Measurements from ENCODE around the gene KPNA6. TPM values are rescaled to one million over a fixed set of nuclear protein-coding genes. Genes with fewer than 3 reads are reported as not detected.
"Not testable (repeated sequence)": the region's sequence is repeated elsewhere in the genome, so short reads cannot be mapped to it uniquely, and the experiment has no call there.

KPNA6 gene
- total RNA-seq, 1 donor from 2014 or later: 65.2 TPM

- peak; percentile 27 for DNase-seq (ENCODE audit: low spot score)
Measured at GRCh38 chr1:32142446-32143301, 34.8 kb downstream of the KPNA6 start.

GRCh38 chr1:32143302-32143695, 35.4 kb downstream of the KPNA6 start:
- not testable (repeated sequence) for DNase-seq (ENCODE audit: low spot score)

- DNase-seq (ENCODE audit: low spot score): no peak
Measured at GRCh38 chr1:32144033-32144432, 36.2 kb downstream of the KPNA6 start.

- not testable (repeated sequence) for DNase-seq (ENCODE audit: low spot score)
Measured at GRCh38 chr1:32147799-32148198, 39.9 kb downstream of the KPNA6 start.

- no peak for DNase-seq (ENCODE audit: low spot score)
Measured at GRCh38 chr1:32150847-32151246, 43.0 kb downstream of the KPNA6 start.

- no peak for DNase-seq (ENCODE audit: low spot score)
Measured at GRCh38 chr1:32151319-32151787, 43.5 kb downstream of the KPNA6 start.

- DNase-seq (ENCODE audit: low spot score): no peak
Measured at GRCh38 chr1:32159189-32159588, 51.3 kb downstream of the KPNA6 start.

GRCh38 chr1:32163405-32163804, 55.5 kb downstream of the KPNA6 start:
- no peak for DNase-seq (ENCODE audit: low spot score)

- DNase-seq (ENCODE audit: low spot score): not testable (repeated sequence)
Measured at GRCh38 chr1:32165633-32166032, 57.8 kb downstream of the KPNA6 start.

GRCh38 chr1:32170991-32171390, 63.1 kb downstream of the KPNA6 start:
- DNase-seq (ENCODE audit: low spot score): no peak

- no peak for DNase-seq (ENCODE audit: low spot score)
Measured at GRCh38 chr1:32172621-32173245, 64.9 kb downstream of the KPNA6 start.

- no peak for DNase-seq (ENCODE audit: low spot score)
Measured at GRCh38 chr1:32178380-32179192, 70.7 kb downstream of the KPNA6 start.

GRCh38 chr1:32179193-32179442, 71.3 kb downstream of the KPNA6 start:
- no peak for DNase-seq (ENCODE audit: low spot score)

GRCh38 chr1:32179443-32180185, 71.8 kb downstream of the KPNA6 start, which contains the start of gene TXLNA:
TSS of gene TXLNA (plus strand) at chr1:32179675. CDS start at chr1:32180346, 671 bp downstream.
- DNase-seq (ENCODE audit: low spot score): peak; percentile 92

- no peak for DNase-seq (ENCODE audit: low spot score)
Measured at GRCh38 chr1:32180186-32181060, 72.6 kb downstream of the KPNA6 start.

- no peak for DNase-seq (ENCODE audit: low spot score)
Measured at GRCh38 chr1:32181065-32181464, 73.2 kb downstream of the KPNA6 start.

GRCh38 chr1:32181563-32181962, 73.7 kb downstream of the KPNA6 start:
- DNase-seq (ENCODE audit: low spot score): no peak

GRCh38 chr1:32182060-32182459, 74.2 kb downstream of the KPNA6 start:
- no peak for DNase-seq (ENCODE audit: low spot score)

- no peak for DNase-seq (ENCODE audit: low spot score)
Measured at GRCh38 chr1:32184650-32185049, 76.8 kb downstream of the KPNA6 start.

GRCh38 chr1:32186077-32186476, 78.2 kb downstream of the KPNA6 start:
- no peak for DNase-seq (ENCODE audit: low spot score)

- DNase-seq (ENCODE audit: low spot score): no peak
Measured at GRCh38 chr1:32186491-32186890, 78.6 kb downstream of the KPNA6 start.

All from mucosa of gallbladder (tissue), 1 donor.